Endometrial microvascular endothelial cells (primary cell): ENCODE data around the gene TRMT1L. TPM values are rescaled to one million over a fixed set of nuclear protein-coding genes. Genes with fewer than 3 reads are reported as not detected.

Source experiments
- in situ Hi-C: cut with HindIII; loops from 2 replicates; pipeline ENCODE4 v1.10.0; 2017; ENCODE audit warnings: low sequenced_read_pairs, low pct_unique_long_range_greater_than_20kb; ENCODE audit errors: inconsistent ontology term
- total RNA-seq: library from RNA; depleted of rRNA; stranded (reverse); fragments of >200 nt; gene quantifications from one replicate; pipeline ENCODE4 v1.2.3, GENCODE V29; 2015; ENCODE audit errors: inconsistent ontology term

Gene TRMT1L
- total RNA-seq, 1 donor from 2014 or later, result 34.7 TPM

DNA sequence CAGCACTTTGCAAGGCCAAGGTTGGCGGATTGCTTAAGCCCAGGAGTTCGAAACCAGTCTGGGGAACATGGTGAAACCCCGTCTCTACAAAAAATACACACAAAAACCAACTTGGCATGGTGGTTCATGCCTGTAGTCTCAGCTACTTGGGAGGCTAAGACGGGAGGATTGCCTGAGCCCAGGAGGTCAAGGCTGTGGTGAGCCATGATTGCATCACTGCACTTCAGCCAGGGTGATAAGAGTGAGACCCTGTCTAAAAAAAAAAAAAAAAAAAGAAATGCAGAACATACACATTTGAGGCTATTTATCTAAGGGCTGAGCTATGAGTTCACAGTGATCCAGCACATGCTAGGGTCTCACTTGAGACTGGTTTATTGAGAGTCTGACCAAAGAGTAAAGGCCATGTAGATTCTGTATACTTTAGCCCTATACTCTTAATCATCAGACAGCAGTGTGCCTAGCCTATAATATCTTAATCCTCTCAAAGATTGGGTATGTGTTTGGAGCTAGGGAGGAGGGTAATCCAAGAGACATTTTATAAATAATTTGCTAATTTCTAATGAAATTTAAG lies 87.5 kb downstream of the TRMT1L start:
- in situ Hi-C loops, result no loop called here

DNA sequence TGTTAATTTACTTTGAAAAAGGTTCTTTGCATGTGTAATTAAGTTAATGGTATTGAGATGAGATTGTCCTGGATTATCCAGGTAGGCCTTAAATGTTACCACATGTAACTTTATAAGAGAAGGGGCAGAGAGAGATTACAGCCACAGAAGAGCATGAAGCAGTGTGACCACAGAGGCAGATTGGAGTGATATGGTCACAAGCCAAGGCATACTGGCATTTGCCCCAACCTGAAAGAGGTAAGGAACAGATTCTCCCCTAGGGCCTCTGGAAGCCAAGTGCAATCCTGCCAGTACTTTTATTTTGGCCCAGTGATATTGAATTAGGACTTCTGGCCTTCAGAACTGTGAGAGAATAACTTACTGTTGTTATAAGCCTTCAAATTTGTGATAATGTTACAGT lies 88.4 kb downstream of the TRMT1L start:
- in situ Hi-C loops, result no loop called here

Other genes with a start within 250 kb of the TRMT1L start
- gene NIBAN1, start 182.4 kb downstream of the TRMT1L start, total RNA-seq, result 21.0 TPM
- 15.1 TPM for gene RNF2, start 111.4 kb downstream of the TRMT1L start, total RNA-seq
- 4.6 TPM for gene SWT1, start 214 bp upstream of the TRMT1L start, total RNA-seq
- 46.1 TPM for gene IVNS1ABP, start 160.3 kb upstream of the TRMT1L start, total RNA-seq